Glutamatergic neuron (in vitro differentiated cells): ENCODE measurements around the gene KLF3. TPM values are rescaled to one million over a fixed set of nuclear protein-coding genes. Genes with fewer than 3 reads are reported as not detected.
A peak's percentile ranks its signal among the peaks of the same experiment; 100 is the strongest.

Experiments used
- DNase-seq: peaks from one replicate; pipeline ENCODE4 v3.0.0; 2022
- H3K27ac Mint-ChIP-seq: one replicate; pipeline ENCODE4 v1.8.0; 2020; ENCODE audit warnings: mild to moderate bottlenecking, mixed read lengths, inconsistent platforms; ENCODE audit not compliant: unreplicated experiment
- H3K27me3 Mint-ChIP-seq: one replicate; pipeline ENCODE4 v1.8.0; 2020; ENCODE audit warnings: mild to moderate bottlenecking, moderate library complexity, mixed read lengths, inconsistent platforms; ENCODE audit not compliant: unreplicated experiment
- H3K36me3 Mint-ChIP-seq: one replicate; pipeline ENCODE4 v1.8.0; 2020; ENCODE audit warnings: mild to moderate bottlenecking, mixed read lengths, inconsistent platforms; ENCODE audit not compliant: unreplicated experiment
- H3K4me1 Mint-ChIP-seq: one replicate; pipeline ENCODE4 v1.8.0; 2020; ENCODE audit warnings: mild to moderate bottlenecking, low read depth, mixed read lengths, inconsistent platforms; ENCODE audit not compliant: unreplicated experiment
- H3K4me3 Mint-ChIP-seq: one replicate; pipeline ENCODE4 v1.8.0; 2020; ENCODE audit warnings: mild to moderate bottlenecking, mixed read lengths, inconsistent platforms; ENCODE audit not compliant: unreplicated experiment
- H3K9me3 Mint-ChIP-seq: one replicate; pipeline ENCODE4 v1.8.0; 2020; ENCODE audit warnings: mild to moderate bottlenecking, moderate library complexity, mixed read lengths, inconsistent platforms; ENCODE audit not compliant: unreplicated experiment
- long read RNA-seq: library from polyadenylated mRNA; unstranded; transcript quantifications from one replicate; pipeline ENCODE4 v2.0.0, GENCODE V29; 2020; ENCODE audit not compliant: unreplicated experiment
- total RNA-seq: library from RNA; stranded (reverse); fragmentation: NEBNext Ultra II Directional; extraction: Animal tissue kit (Norgen Biotek cat#: 25700); gene quantifications from one replicate; pipeline ENCODE4 v1.2.1, GENCODE V29; 2021; ENCODE audit not compliant: unreplicated experiment
- TF ChIP-seq, protein P1 (sequence below): fragments of 200-600 bp; sonication (generic); IDR thresholded peaks from one replicate; pipeline ENCODE4 v1.5.0; 2021; ENCODE audit not compliant: partially characterized antibody, unreplicated experiment

Gene KLF3
- total RNA-seq: 38.4 TPM
- long read RNA-seq, full-length matches to known transcripts: 12 of 19 reads
- long read RNA-seq, partial matches to known transcripts: 2 of 19 reads
- long read RNA-seq, other reads (novel, unspliced or antisense): 5 of 19 reads

DNA sequence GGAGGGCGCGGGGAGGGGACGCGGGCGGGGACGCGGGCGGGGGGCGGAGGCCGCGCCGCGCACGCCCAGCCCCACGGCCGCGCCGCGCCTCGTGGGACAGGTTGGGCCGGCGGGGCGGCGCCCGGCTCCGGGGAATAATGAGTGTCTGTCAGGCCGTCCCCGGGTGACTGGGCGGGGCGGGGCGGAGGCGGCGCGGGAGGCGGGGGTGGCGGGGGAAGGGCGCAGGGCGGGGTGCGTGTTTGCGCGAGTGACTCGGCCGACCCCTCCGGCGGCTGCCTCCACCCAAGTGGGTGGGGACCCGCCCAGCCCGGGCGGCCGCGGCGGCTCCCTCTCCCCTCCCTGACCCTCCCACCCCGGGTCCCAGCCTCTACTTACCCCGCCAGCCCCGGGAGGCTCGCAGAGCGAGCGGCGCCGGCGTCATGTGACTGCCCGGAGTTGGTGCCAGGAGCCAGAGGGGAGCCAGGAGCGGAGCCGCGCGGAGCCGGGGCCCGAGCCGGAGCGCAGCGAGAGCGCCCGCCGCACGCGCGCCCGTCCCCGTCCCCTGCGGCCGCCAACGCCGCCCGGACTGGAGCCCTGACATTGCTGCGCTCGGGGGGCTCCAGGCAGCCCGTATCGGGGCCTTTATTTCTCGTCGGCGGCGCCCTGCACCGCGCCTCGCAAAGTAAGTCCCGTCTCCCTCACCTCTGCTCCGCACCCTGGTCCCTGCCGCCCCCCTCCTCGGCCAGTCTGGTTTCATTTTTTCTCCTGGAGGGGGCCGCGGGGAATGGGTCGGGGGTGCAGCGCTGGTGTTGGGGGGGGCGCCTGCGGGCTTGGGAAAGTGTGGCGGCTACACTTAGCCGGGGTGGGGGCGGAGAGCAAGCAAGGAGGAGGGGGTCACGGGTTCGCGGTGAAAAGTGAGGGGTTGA, at the start of gene KLF3:
KLF3 (plus strand) TSS at position 399 of the 905 bp plus-strand sequence. CDS start 16,427 bp downstream, outside the sequence.
- H3K27ac Mint-ChIP-seq: peak within 1 kb of the TSS; percentile 99
- peaks cover 19% of the 10 kb centered on the region for H3K4me1 Mint-ChIP-seq
- peak within 1 kb of the TSS; percentile 97 for H3K4me3 Mint-ChIP-seq

DNA sequence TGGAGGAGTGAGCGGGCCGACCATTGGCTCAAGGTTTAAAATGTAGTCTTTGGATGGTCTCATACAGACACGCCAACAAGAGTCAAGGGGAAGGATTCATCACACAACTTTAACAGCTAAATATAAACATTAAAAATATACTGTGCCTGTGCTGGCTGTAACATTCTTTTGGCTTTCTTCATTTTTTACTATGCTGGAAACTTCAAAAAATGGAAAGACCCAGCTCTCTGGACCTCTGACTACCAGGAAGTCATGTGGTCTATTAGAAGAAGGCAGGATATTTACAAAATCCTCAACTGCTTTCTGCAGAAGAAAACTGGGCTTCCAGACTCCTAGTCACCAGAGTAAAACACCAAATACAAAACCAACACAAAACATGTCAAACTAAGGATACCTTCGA, 49.8 kb upstream of the KLF3 start:
- H3K4me1 Mint-ChIP-seq: no peaks in the 10 kb centered on the region
- H3K4me3 Mint-ChIP-seq: no peak overlapping the region
- no peak for DNase-seq
- TF ChIP-seq, protein P1, sequence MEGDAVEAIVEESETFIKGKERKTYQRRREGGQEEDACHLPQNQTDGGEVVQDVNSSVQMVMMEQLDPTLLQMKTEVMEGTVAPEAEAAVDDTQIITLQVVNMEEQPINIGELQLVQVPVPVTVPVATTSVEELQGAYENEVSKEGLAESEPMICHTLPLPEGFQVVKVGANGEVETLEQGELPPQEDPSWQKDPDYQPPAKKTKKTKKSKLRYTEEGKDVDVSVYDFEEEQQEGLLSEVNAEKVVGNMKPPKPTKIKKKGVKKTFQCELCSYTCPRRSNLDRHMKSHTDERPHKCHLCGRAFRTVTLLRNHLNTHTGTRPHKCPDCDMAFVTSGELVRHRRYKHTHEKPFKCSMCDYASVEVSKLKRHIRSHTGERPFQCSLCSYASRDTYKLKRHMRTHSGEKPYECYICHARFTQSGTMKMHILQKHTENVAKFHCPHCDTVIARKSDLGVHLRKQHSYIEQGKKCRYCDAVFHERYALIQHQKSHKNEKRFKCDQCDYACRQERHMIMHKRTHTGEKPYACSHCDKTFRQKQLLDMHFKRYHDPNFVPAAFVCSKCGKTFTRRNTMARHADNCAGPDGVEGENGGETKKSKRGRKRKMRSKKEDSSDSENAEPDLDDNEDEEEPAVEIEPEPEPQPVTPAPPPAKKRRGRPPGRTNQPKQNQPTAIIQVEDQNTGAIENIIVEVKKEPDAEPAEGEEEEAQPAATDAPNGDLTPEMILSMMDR: no peak
- no peaks in the 10 kb centered on the region for H3K27me3 Mint-ChIP-seq
- no peaks in the 10 kb centered on the region for H3K36me3 Mint-ChIP-seq
- H3K27ac Mint-ChIP-seq: no peak overlapping the region
- no peaks in the 10 kb centered on the region for H3K9me3 Mint-ChIP-seq

More for the DNA sequence above, at the start of gene KLF3:
- H3K36me3 Mint-ChIP-seq: peaks cover 4% of the 10 kb centered on the region
- H3K27me3 Mint-ChIP-seq: peaks cover 12% of the 10 kb centered on the region
- TF ChIP-seq, protein P1: no peak
- H3K9me3 Mint-ChIP-seq: peaks cover 29% of the 10 kb centered on the region
- peak; percentile 91 for DNase-seq

GRCh38 chr4:38615847-38616246, 48.2 kb upstream of the KLF3 start:
- no peak for DNase-seq
- H3K4me1 Mint-ChIP-seq: no peaks in the 10 kb centered on the region
- H3K27me3 Mint-ChIP-seq: no peaks in the 10 kb centered on the region

DNA sequence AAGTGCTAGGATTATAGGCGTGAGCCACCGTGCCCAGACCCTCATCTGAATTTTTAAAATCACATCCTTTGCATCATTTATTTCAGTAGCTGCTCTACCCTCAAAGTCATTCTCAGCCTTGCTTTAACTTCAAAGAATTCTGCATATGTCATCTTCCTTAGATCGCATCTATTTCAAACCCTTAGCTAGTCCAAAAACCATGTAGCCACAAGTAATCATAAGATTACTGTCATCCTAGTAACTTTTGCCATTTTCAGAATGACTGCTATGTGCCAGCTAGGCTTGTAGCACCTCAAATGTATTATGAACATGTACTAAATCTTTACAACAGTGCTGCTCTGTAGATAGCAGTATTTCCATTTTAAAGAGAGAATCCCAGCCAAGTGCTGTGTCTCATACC, 45.5 kb upstream of the KLF3 start:
- no peaks in the 10 kb centered on the region for H3K9me3 Mint-ChIP-seq
- no peaks in the 10 kb centered on the region for H3K27me3 Mint-ChIP-seq
- DNase-seq: no peak
- H3K4me1 Mint-ChIP-seq: no peaks in the 10 kb centered on the region
- H3K36me3 Mint-ChIP-seq: no peaks in the 10 kb centered on the region
- TF ChIP-seq, protein P1: no peak
- no peak overlapping the region for H3K4me3 Mint-ChIP-seq
- H3K27ac Mint-ChIP-seq: no peak overlapping the region

More at GRCh38 chr4:38615847-38616246, 48.2 kb upstream of the KLF3 start:
- Mint-ChIP-seq H3K9me3 (no peaks in the 10 kb centered on the region), H3K27ac (no peak overlapping the region), H3K4me3 (no peak overlapping the region), H3K36me3 (no peaks in the 10 kb centered on the region)
- TF ChIP-seq, protein P1: no peak

DNA sequence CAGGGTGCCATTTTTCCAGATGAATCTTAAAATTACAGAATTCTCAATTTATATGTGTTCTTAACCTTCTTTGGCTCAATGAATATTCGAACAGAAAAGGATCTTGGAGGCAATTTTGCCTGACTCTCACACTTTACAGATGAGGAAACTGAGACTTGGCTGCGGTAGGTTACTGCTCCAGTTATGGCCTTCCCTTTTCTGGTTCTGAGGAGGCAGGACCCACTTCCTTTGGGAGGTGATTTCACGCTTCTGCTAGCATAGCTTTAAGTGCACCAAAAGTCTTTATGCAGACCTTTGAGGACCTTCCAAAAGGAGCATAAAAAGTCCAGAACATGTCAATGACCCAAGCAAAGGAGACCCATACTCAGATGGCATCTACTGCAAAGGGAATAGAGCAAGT, 44.7 kb upstream of the KLF3 start:
- TF ChIP-seq, protein P1: no peak
- Mint-ChIP-seq H3K27me3 (no peaks in the 10 kb centered on the region), H3K4me1 (no peaks in the 10 kb centered on the region), H3K36me3 (no peaks in the 10 kb centered on the region), H3K27ac (no peak overlapping the region), H3K4me3 (no peak overlapping the region), H3K9me3 (no peaks in the 10 kb centered on the region)
- DNase-seq: no peak
